Activated T-cell treated with anti-CD3 and anti-CD28 coated beads, Interleukin-2, amount 50 U/mL, for 72 hours (primary cell): Measurements from ENCODE around the gene BCLAF1. TPM values are rescaled to one million over a fixed set of nuclear protein-coding genes. Genes with fewer than 3 reads are reported as not detected.
"Not testable (repeated sequence)": the region's sequence is repeated elsewhere in the genome, so short reads cannot be mapped to it uniquely, and the experiment has no call there.

Experiments
- ATAC-seq, 2 donors: fragments of 150-1000 bp; cut with Tn5 transposase; replicated peaks in 1 of 2; 2 replicates each; pipeline ENCODE4 v1.10.0; 2021; ENCODE audit warnings: moderate library complexity in 2 of 2, mild to moderate bottlenecking in 1 of 2
- DNase-seq, 2 donors: peaks; one replicate each; pipeline ENCODE4 v3.0.0; 2021 to 2022; ENCODE audit warnings: mixed read lengths in 1 of 2
- H3K27ac Mint-ChIP-seq: one replicate; pipeline ENCODE4 v1.8.0; 2022; ENCODE audit warnings: mild to moderate bottlenecking, moderate library complexity, mixed read lengths
- H3K27me3 Mint-ChIP-seq: one replicate; pipeline ENCODE4 v1.8.0; 2022; ENCODE audit warnings: low read depth, mixed read lengths
- H3K36me3 Mint-ChIP-seq, 2 donors: one replicate each; pipeline ENCODE4 v1.8.0; 2022; ENCODE audit warnings: mixed read lengths in 2 of 2, mild to moderate bottlenecking in 1 of 2; ENCODE audit not compliant: insufficient read depth in 2 of 2
- H3K4me1 Mint-ChIP-seq: one replicate; pipeline ENCODE4 v1.8.0; 2022; ENCODE audit warnings: low read depth, mixed read lengths
- H3K4me3 Mint-ChIP-seq, 2 donors: one replicate each; pipeline ENCODE4 v1.8.0; 2022; ENCODE audit warnings: mild to moderate bottlenecking in 2 of 2, mixed read lengths in 2 of 2, moderate library complexity in 2 of 2
- H3K9me3 Mint-ChIP-seq, 2 donors: one replicate each; pipeline ENCODE4 v1.8.0; 2022; ENCODE audit warnings: mixed read lengths in 2 of 2
- total RNA-seq, 2 donors: library from RNA; stranded (reverse); gene quantifications; one replicate each; pipeline ENCODE4 v1.2.3, GENCODE V29; 2022

The BCLAF1 gene
- total RNA-seq, 2 donors from 2014 or later = 146 to 151 TPM

DNA sequence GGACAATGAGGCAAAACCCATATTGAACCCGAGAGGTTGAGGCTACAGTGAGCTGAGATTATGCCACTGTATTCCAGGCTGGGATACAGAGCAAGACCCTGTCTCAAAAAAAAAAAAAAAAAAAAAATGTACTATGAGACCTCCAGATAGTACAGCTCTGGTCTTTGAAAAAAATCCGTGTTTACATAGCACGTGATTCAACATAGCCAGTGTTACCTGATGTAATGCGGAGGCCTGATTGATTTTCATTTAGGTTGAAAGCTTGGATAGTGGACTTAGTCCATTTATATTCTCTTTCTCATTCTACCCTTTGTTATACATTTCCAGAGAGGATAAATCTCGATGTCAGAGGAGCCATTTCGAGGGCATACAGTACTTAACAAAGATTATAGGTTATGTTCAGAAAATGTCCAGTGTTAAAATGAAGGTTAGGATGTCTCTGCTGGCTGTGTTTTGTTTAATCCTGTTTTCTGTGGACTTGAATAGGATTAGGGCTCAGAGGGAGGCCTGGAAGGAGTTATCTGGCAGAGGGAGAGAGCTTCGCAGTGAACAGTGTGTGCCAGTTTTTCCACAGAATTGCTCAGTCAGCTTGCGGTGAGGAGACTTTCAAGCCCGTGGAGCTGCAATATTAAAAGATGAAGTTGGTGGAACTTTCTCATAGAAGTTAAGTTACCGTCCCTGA lies 33.9 kb upstream of the BCLAF1 start:
- H3K9me3 Mint-ChIP-seq = no peaks in the 10 kb centered on the region
- DNase-seq = no peak
- no peak overlapping the region for H3K4me3 Mint-ChIP-seq
- ATAC-seq = no peak
- no peak overlapping the region for H3K27ac Mint-ChIP-seq
- H3K4me1 Mint-ChIP-seq = no peaks in the 10 kb centered on the region
- no peaks in the 10 kb centered on the region for H3K27me3 Mint-ChIP-seq
- H3K36me3 Mint-ChIP-seq = no peaks in the 10 kb centered on the region

DNA sequence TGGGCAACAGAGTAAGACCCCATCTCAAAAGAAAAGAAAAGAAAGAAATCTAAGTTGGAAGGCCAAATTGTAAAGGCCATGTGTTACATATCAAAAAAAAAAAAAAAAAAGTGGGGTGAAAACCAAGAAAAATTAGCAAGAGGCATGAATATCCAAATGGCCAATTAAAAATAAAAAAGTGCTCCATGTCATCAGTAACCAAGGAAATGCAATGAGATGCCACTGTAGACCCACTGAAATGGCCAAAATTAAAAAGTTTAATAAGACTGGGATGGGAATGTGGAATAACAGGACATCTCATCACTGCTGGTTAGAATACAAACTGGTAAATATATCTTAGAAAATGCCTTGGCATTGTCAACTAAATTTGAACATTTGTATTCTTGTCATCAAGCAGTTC lies 30.1 kb upstream of the BCLAF1 start:
- Mint-ChIP-seq H3K27ac (no peak overlapping the region), H3K27me3 (no peaks in the 10 kb centered on the region), H3K4me3 (no peak overlapping the region), H3K36me3 (no peaks in the 10 kb centered on the region), H3K4me1 (no peaks in the 10 kb centered on the region), H3K9me3 (no peaks in the 10 kb centered on the region)
- DNase-seq (no peak), ATAC-seq (no peak)

DNA sequence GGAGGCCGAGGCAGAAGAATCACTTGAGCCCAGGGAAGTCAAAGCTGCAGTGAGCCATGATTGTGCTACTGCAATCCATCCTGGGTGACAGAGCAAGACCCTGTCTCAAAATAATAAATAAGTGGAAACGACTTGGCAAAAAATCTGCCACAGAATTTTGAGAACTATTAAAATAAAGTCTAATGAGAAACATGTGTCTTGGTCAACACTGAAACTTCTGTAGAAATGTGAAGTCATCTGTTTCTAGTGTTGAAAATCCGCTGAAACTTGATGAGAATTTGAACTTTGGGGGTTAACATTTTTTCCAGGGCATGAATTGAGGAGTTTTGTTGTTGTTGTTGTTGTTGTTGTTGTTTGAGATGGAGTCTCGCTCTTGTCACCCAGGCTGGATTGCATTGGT lies 29.0 kb upstream of the BCLAF1 start:
- Mint-ChIP-seq H3K27ac (no peak overlapping the region), H3K4me1 (no peaks in the 10 kb centered on the region), H3K4me3 (no peak overlapping the region), H3K9me3 (no peaks in the 10 kb centered on the region), H3K27me3 (no peaks in the 10 kb centered on the region), H3K36me3 (no peaks in the 10 kb centered on the region)
- DNase-seq (no peak), ATAC-seq (no peak)

DNA sequence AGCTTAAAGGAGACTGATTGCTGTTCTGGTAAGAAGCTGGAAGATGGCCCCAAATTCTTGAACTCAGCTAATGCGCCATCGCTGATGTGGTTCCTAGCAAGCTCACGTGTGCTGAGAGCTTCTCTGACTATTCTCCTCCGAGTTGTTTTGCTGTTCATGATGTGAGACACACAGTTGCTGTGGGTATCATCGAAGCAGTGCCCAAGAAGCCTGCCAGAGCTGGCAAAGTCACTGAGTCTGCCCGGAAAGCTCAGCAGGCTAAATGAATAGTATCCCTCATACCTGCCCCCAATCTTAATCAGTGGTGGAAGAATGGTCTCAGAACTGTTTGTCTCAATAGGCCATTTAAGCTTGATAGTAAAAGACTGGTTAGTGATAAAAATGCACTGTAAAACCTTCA lies 28.3 kb upstream of the BCLAF1 start:
- no peak overlapping the region for H3K27ac Mint-ChIP-seq
- no peaks in the 10 kb centered on the region for H3K4me1 Mint-ChIP-seq
- no peaks in the 10 kb centered on the region for H3K36me3 Mint-ChIP-seq
- no peak for DNase-seq
- ATAC-seq = no peak
- H3K27me3 Mint-ChIP-seq = no peaks in the 10 kb centered on the region
- H3K4me3 Mint-ChIP-seq = no peak overlapping the region
- no peaks in the 10 kb centered on the region for H3K9me3 Mint-ChIP-seq

DNA sequence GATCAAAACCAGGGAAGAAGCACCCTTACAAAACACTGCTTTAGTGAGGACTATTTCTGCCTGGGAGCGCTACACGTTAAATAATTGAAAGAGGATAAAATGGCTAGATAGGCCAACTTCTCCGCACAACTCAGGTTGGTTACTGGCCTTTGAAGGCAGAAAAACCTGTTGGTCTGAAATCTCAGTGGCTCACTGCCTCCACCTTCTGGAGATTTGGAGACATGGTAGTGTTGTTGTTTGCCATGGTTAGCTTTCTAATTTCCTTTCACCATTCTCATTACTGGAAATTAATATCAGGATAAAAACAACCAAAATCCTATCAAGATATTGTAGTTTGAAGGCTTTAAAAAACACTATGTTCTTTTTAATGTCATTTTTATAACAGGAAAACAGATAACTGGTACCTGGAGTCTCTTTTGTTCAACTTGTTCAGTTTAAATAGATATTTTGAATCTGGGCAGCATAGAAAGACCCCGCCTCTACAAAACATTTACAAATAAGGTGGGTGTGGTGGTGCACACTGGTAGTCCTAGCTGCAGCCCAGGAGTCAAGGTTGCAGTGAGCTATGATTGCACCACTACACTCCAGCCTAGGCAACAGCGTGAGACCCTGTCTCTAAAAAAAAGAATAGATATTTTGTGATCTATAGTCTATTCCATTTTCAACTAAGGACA lies 27.5 kb upstream of the BCLAF1 start:
- no peaks in the 10 kb centered on the region for H3K4me1 Mint-ChIP-seq
- DNase-seq (peak; percentile 52 to 57), ATAC-seq (peak; percentile 72 to 76)
- H3K4me3 Mint-ChIP-seq = no peak overlapping the region
- H3K36me3 Mint-ChIP-seq = no peaks in the 10 kb centered on the region
- no peaks in the 10 kb centered on the region for H3K9me3 Mint-ChIP-seq
- H3K27ac Mint-ChIP-seq = no peak overlapping the region
- no peaks in the 10 kb centered on the region for H3K27me3 Mint-ChIP-seq

DNA sequence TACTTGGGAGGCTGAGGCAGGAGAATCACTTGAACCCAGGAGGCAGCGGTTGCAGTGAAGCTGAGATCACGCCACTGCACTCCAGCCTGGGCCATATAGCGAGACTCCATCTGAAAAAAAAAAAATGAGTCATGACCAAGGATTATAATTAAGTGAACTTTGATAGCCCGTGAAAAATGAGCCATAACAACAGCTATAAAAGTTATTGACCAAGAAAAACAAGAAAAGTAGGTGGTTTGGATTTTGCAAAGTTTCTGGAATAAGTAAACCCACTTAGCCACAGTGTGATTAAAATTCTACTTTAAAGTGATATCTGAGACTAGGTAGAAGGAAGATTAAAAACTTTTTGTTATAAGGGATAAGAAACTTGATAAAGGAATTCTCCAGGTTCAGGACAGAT lies 25.9 kb upstream of the BCLAF1 start:
- ATAC-seq = no peak
- Mint-ChIP-seq H3K36me3 (no peaks in the 10 kb centered on the region), H3K9me3 (no peaks in the 10 kb centered on the region), H3K27me3 (no peaks in the 10 kb centered on the region), H3K27ac (no peak overlapping the region), H3K4me1 (no peaks in the 10 kb centered on the region), H3K4me3 (no peak overlapping the region)
- DNase-seq = no peak

DNA sequence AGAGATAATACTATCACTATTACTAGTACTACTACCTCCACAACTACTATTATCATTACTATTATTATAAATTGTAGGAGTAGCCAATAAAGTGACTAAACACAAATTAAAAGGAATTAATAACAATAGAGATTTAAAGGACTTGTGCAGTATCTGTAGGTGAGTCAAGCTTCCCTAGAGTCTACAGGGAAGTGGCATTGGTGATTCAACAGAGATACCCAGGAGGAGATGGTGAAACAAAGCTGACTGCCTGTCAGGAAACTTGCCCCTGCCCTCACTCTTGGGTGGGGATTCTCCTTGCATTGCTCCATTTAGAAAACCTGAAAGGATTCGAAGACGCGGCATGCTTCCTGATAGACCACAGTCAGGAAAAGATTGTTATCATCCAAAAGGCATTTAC lies 23.3 kb upstream of the BCLAF1 start:
- H3K4me3 Mint-ChIP-seq = no peak overlapping the region
- DNase-seq (no peak), ATAC-seq (no peak)
- H3K27ac Mint-ChIP-seq = no peak overlapping the region
- no peaks in the 10 kb centered on the region for H3K36me3 Mint-ChIP-seq
- no peaks in the 10 kb centered on the region for H3K9me3 Mint-ChIP-seq
- H3K4me1 Mint-ChIP-seq = no peaks in the 10 kb centered on the region
- no peaks in the 10 kb centered on the region for H3K27me3 Mint-ChIP-seq

DNA sequence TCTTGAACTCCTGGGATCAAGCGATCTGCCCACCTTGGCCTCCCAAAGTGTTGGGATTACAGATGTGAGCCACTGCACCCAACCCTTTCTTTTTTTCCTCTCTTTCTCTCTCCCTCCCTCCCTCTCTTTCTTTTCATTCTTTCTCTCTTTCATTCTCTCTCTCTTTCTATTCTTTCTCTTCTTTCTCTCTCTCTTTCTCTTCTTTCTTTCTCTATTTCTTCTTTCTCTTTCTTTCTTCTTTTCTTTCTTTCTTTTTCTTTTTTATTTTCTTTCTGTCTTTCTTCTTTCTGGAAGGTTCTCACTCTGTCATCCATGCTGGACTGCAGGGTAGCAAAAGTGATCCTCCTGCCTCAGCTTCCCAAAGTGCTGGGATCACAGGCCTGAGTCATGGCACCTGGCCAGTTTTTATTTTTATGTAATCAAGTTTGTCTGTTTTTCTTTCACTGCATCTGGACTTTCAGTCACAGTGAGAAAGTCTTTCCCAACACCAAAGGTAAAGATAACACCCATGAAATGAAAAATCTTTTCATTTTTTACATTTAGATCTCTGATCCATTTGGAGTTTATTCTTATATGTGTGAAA lies 20.2 kb upstream of the BCLAF1 start:
- Mint-ChIP-seq H3K27ac (peak overlapping the region; percentile 72), H3K4me1 (no peaks in the 10 kb centered on the region), H3K9me3 (no peaks in the 10 kb centered on the region), H3K36me3 (no peaks in the 10 kb centered on the region), H3K4me3 (no peak overlapping the region), H3K27me3 (no peaks in the 10 kb centered on the region)
- no peak for DNase-seq
- ATAC-seq = no peak

DNA sequence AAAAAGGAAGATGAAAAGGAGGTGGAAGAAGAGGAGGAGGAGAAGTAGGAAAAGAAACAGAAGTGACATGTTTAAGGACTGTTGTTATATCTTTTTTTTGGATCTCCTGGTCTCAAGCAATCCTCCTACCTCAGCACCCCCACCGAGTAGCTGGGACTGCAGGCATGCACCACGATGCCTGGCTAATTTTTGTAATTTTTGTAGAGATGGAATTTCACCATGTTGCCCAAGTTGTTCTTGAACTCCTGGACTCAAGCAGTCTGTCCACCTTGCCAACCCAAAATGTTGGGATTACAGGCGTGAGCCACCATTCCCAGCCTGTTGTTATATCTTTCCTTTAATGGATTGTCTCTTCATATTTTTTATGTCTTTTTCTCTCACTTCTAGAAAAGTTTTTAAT lies 19.5 kb upstream of the BCLAF1 start:
- Mint-ChIP-seq H3K27ac (no peak overlapping the region), H3K36me3 (no peaks in the 10 kb centered on the region), H3K9me3 (no peaks in the 10 kb centered on the region), H3K27me3 (no peaks in the 10 kb centered on the region), H3K4me1 (no peaks in the 10 kb centered on the region), H3K4me3 (no peak overlapping the region)
- ATAC-seq (no peak), DNase-seq (no peak)

DNA sequence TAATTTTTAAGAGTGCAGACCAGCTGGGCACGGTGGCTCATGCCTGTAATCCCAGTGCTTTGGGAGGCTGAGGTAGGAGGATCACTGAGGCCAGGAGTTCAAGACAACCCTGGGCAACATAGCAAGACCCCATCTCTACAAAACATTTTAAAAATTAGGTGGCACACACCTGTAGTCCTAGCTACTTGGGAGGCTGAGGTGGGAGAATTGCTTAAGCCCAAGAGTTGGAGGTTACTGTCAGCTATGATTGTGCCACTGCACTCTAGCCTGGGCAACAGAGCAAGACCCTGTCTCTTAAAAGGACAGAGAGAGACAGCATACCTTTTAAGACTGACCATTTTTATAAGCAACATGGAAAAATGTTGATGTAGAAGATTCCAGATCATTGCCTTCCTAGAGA lies 18.8 kb upstream of the BCLAF1 start:
- H3K9me3 Mint-ChIP-seq, ATAC-seq, H3K4me3 Mint-ChIP-seq, H3K36me3 Mint-ChIP-seq, DNase-seq, H3K27me3 Mint-ChIP-seq, H3K27ac Mint-ChIP-seq, H3K4me1 Mint-ChIP-seq: not testable (repeated sequence)

DNA sequence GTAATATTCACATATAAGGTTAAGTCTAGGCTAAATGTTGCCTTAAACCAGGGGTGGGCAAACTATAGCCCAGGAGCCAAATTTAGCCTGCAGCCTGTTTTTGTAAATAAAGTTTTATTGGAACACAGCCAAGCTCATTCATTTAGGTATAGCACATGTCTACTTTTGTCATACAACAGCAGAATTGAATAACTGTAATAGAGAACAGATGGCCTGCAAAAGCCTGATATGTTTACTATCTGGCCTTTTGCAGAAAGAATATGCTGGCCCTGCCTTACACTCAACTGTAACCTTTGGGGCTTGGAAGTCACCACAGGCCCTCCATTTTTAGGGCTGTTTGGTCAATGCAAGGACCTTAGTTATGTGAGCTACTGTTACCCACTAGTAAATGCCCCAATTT lies 17.7 kb upstream of the BCLAF1 start:
- Mint-ChIP-seq H3K9me3 (peaks cover 0 to 3% of the 10 kb centered on the region in 2 donors), H3K4me1 (no peaks in the 10 kb centered on the region), H3K4me3 (no peak overlapping the region), H3K27ac (no peak overlapping the region), H3K36me3 (no peaks in the 10 kb centered on the region), H3K27me3 (peaks cover 8% of the 10 kb centered on the region)
- DNase-seq (no peak), ATAC-seq (no peak)

DNA sequence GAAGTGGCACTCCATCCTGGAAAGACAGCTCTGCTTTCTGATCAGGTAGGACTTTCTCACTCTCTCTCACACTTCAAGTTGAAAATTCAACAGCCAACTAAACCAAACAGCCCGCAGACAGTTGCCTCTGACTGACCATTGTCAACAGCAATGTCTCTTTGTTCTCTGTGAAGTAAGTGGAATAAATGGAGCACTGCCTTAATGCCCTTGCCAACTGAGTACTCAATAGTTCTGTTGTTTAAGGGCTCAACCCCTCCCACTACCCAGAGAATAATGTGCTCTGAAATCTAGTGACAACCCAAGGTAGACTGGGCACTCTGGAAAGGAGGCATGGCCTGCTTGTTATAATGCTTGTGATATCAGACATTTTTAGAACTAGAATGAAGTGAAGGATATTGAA lies 16.8 kb upstream of the BCLAF1 start:
- DNase-seq (no peak), ATAC-seq (no peak)
- H3K9me3 Mint-ChIP-seq = peaks cover 0 to 3% of the 10 kb centered on the region in 2 donors
- H3K36me3 Mint-ChIP-seq = no peaks in the 10 kb centered on the region
- no peaks in the 10 kb centered on the region for H3K4me1 Mint-ChIP-seq
- no peak overlapping the region for H3K4me3 Mint-ChIP-seq
- H3K27me3 Mint-ChIP-seq = peaks cover 8% of the 10 kb centered on the region
- no peak overlapping the region for H3K27ac Mint-ChIP-seq

DNA sequence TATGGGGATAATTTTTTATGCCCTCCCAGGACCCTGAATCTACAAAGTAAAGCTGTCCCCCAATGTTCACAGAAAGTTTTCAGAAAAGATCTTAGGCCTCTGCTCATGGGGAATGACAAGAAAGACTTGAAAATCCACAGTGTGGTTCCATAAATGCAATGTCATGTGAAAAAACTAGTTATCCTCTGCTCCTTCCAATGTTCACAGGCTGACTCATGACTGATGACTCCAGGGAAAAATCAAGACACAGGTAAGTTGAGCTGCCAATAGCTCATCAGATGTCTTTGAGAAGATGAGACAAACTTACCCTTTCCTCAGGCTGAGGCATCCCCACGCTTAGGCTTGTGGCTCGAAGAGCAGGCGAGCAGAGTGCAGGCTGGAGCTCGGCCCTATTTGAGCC lies 14.8 kb upstream of the BCLAF1 start:
- Mint-ChIP-seq H3K9me3 (peaks cover 0 to 3% of the 10 kb centered on the region in 2 donors), H3K27ac (no peak overlapping the region), H3K4me1 (no peaks in the 10 kb centered on the region), H3K4me3 (no peak overlapping the region), H3K27me3 (peaks cover 8% of the 10 kb centered on the region), H3K36me3 (no peaks in the 10 kb centered on the region)
- ATAC-seq = no peak
- no peak for DNase-seq

DNA sequence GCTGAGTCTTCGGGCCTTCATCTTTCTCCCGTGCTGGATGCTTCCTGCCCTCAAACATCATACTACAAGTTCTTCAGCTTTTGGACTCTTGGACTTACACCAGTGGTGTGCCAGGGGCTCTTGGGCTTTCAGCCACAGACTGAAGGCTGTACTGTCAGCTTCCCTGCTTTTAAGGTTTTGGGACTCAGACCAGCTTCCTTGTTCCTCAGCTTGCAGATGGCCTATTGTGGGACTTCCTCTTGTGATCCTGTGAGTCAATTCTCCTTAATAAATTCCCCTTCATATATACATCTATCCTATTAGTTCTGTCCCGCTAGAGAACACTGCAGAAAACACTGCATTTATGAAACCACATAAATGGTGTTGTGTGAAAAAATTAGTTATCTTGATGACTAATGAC lies 13.9 kb upstream of the BCLAF1 start:
- no peak for ATAC-seq
- H3K27me3 Mint-ChIP-seq = peaks cover 8% of the 10 kb centered on the region

More for the DNA sequence above, 13.9 kb upstream of the BCLAF1 start:
- Mint-ChIP-seq H3K36me3 (no peaks in the 10 kb centered on the region), H3K4me1 (no peaks in the 10 kb centered on the region), H3K9me3 (peaks cover 0 to 3% of the 10 kb centered on the region in 2 donors), H3K27ac (no peak overlapping the region), H3K4me3 (no peak overlapping the region)
- no peak for DNase-seq
